Adrenal gland (tissue), 5 donors: Measurements from ENCODE around the gene KIAA0586.

Experiments used
- POLR2A ChIP-seq, 2 donors: fragments of 450-650 bp; IDR thresholded peaks; one replicate each; pipeline ENCODE4 v1.6.1; 2017; ENCODE audit warnings: antibody characterized with exemption in 2 of 2, mild to moderate bottlenecking in 2 of 2, moderate library complexity in 1 of 2
- TF ChIP-seq, protein P1 (sequence below), 6 experiments: fragments of 450-650 bp in 4 of 6; fragments of 200-600 bp in 2 of 6; sonication (generic) in 1 of 6; IDR thresholded peaks; 1 replicate in 5 of 6; 2 replicates in 1 of 6; pipeline versions ENCODE4 v1.5.1 to v1.8.0; 2016 to 2021; ENCODE audit warnings: antibody characterized with exemption in 6 of 6, mild to moderate bottlenecking in 2 of 6, moderate library complexity in 1 of 6
- donor health status: DM: no; HTN: no; CAD: no.

DNA sequence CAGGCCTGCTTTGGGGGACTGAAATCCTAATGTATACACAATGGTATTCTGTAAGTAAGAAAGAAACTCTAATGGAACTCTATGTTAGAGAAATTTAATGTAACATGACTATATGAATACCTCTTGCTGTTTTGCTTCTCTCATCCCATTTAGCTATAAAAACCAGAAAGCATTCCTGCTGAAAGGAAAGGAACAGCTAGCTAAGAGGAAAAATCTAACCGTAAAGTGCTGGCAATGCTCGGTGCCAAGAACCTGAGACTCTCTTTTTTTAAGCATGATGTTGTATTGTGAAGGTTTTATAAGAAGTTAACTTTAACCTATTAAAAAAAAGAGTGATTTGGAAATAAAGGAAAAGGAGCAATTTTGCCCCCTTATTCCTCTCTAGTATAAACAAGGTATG is 134.6 kb downstream of the KIAA0586 start:
- no peak for TF ChIP-seq POLR2A (IDR thresholded peaks at IDR 0.05)
- TF ChIP-seq, protein P1, sequence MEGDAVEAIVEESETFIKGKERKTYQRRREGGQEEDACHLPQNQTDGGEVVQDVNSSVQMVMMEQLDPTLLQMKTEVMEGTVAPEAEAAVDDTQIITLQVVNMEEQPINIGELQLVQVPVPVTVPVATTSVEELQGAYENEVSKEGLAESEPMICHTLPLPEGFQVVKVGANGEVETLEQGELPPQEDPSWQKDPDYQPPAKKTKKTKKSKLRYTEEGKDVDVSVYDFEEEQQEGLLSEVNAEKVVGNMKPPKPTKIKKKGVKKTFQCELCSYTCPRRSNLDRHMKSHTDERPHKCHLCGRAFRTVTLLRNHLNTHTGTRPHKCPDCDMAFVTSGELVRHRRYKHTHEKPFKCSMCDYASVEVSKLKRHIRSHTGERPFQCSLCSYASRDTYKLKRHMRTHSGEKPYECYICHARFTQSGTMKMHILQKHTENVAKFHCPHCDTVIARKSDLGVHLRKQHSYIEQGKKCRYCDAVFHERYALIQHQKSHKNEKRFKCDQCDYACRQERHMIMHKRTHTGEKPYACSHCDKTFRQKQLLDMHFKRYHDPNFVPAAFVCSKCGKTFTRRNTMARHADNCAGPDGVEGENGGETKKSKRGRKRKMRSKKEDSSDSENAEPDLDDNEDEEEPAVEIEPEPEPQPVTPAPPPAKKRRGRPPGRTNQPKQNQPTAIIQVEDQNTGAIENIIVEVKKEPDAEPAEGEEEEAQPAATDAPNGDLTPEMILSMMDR (IDR thresholded peaks at IDR 0.05): no peak
